Neural progenitor cell (in vitro differentiated cells): Measurements from ENCODE around the gene PCDHGA9. TPM values are rescaled to one million over a fixed set of nuclear protein-coding genes. Genes with fewer than 3 reads are reported as not detected.

Experiments used
- DNase-seq: peaks from one replicate; pipeline ENCODE4 v3.0.0-alpha.2; 2016; ENCODE audit warnings: low spot score
- H2AFZ ChIP-seq: fragments of 200-600 bp; sonication (generic); replicated peaks from 2 replicates; pipeline ENCODE4 v1.6.1; 2016; ENCODE audit warnings: antibody characterized with exemption
- H3F3A ChIP-seq: fragments of 200-600 bp; sonication (generic); 2 replicates; pipeline ENCODE4 v1.6.1; 2016; ENCODE audit warnings: antibody characterized with exemption, low read depth
- H3K27ac ChIP-seq: fragments of 200-600 bp; sonication (generic); 2 replicates; pipeline ENCODE4 v1.5.1; 2016; ENCODE audit warnings: mild to moderate bottlenecking
- H3K27me3 ChIP-seq: fragments of 200-600 bp; sonication (generic); 2 replicates; pipeline ENCODE4 v1.6.1; 2016; ENCODE audit warnings: mild to moderate bottlenecking, moderate library complexity
- H3K36me3 ChIP-seq: fragments of 200-600 bp; sonication (generic); 2 replicates; pipeline ENCODE4 v1.5.1; 2016
- H3K4me1 ChIP-seq: fragments of 200-600 bp; sonication (generic); 2 replicates; pipeline ENCODE4 v1.6.1; 2016; ENCODE audit warnings: mixed run types
- H3K4me2 ChIP-seq: fragments of 200-600 bp; sonication (generic); 2 replicates; pipeline ENCODE4 v1.6.1; 2016
- H3K4me3 ChIP-seq: fragments of 200-600 bp; sonication (generic); 2 replicates; pipeline ENCODE4 v1.5.1; 2016
- H3K79me2 ChIP-seq: fragments of 200-600 bp; sonication (generic); 2 replicates; pipeline ENCODE4 v1.6.1; 2016; ENCODE audit warnings: low read depth
- H3K9ac ChIP-seq: fragments of 200-600 bp; sonication (generic); 2 replicates; pipeline ENCODE4 v1.6.1; 2016
- H3K9me3 ChIP-seq: fragments of 200-600 bp; sonication (generic); 2 replicates; pipeline ENCODE4 v1.5.1; 2016; ENCODE audit warnings: low read depth
- H4K20me1 ChIP-seq: fragments of 200-600 bp; sonication (generic); 2 replicates; pipeline ENCODE4 v1.6.1; 2016; ENCODE audit warnings: low read depth
- H3K27ac Mint-ChIP-seq: 3 replicates; pipeline ENCODE4 v1.8.0; 2021; ENCODE audit warnings: mixed read lengths
- H3K27me3 Mint-ChIP-seq: 2 replicates; pipeline ENCODE4 v1.8.0; 2022; ENCODE audit warnings: low read depth, mild to moderate bottlenecking, inconsistent platforms, moderate library complexity, mixed read lengths; ENCODE audit not compliant: insufficient read depth
- H3K36me3 Mint-ChIP-seq: 3 replicates; pipeline ENCODE4 v1.8.0; 2021; ENCODE audit warnings: mixed read lengths
- H3K4me1 Mint-ChIP-seq: 3 replicates; pipeline ENCODE4 v1.8.0; 2021; ENCODE audit warnings: mixed read lengths
- H3K4me3 Mint-ChIP-seq: 3 replicates; pipeline ENCODE4 v1.8.0; 2021; ENCODE audit warnings: mild to moderate bottlenecking, moderate library complexity, mixed read lengths
- H3K9me3 Mint-ChIP-seq: 3 replicates; pipeline ENCODE4 v1.8.0; 2020; ENCODE audit warnings: mixed read lengths
- CTCF ChIP-seq: fragments of 200-600 bp; sonication (generic); IDR thresholded peaks from 2 replicates; pipeline ENCODE4 v1.5.1; 2017; ENCODE audit warnings: antibody characterized with exemption, mild to moderate bottlenecking
- EZH2 ChIP-seq: fragments of 200-600 bp; sonication (generic); IDR thresholded peaks from 2 replicates; pipeline ENCODE4 v1.6.1; 2017; ENCODE audit warnings: antibody characterized with exemption, mild to moderate bottlenecking, moderate library complexity
- EZH2phosphoT487 ChIP-seq: fragments of 200-600 bp; sonication (generic); IDR thresholded peaks from 2 replicates; pipeline ENCODE4 v1.6.1; 2017; ENCODE audit warnings: antibody characterized with exemption
- total RNA-seq: library from RNA; depleted of rRNA; stranded (reverse); fragments of >200 nt; gene quantifications from 2 replicates; pipeline ENCODE4 v1.2.3, GENCODE V29; 2015; ENCODE audit warnings: low replicate concordance

PCDHGA9 gene
- total RNA-seq: 0.97 and 2.2 TPM in 2 replicates

- peaks cover 61% of the 10 kb centered on the region for H3K9me3 Mint-ChIP-seq
- no peak within 1 kb of the TSS for H3K9ac ChIP-seq
- H3K27ac ChIP-seq: no peak within 1 kb of the TSS
These were observed at the start of gene PCDHGA9 for GRCh38 chr5:141402553-141403243. Gene PCDHGA9 (plus strand): TSS chr5:141402778. CDS start chr5:141402953, 175 bp downstream.

GRCh38 chr5:141354900-141355469, 47.6 kb upstream of the PCDHGA9 start, which contains the start of gene PCDHGA4:
Gene PCDHGA4 (plus strand): TSS chr5:141355021. CDS start chr5:141355108, 87 bp downstream.
- Mint-ChIP-seq H3K9me3 (peaks cover 60% of the 10 kb centered on the region), H3K27me3 (peaks cover 2% of the 10 kb centered on the region), H3K4me1 (no peaks in the 10 kb centered on the region), H3K4me3 (no peak within 1 kb of the TSS), H3K36me3 (peaks cover 7% of the 10 kb centered on the region), H3K27ac (no peak within 1 kb of the TSS)
- Histone ChIP-seq H3K27ac (no peak within 1 kb of the TSS), H3K4me1 (no peaks in the 10 kb centered on the region), H4K20me1 (no peaks in the 10 kb centered on the region), H3K9ac (no peak within 1 kb of the TSS), H3F3A (no peaks in the 10 kb centered on the region), H3K4me3 (no peak within 1 kb of the TSS), H3K27me3 (no peaks in the 10 kb centered on the region), H2AFZ (no peak within 1 kb of the TSS), H3K9me3 (peaks cover 10% of the 10 kb centered on the region), H3K36me3 (no peaks in the 10 kb centered on the region), H3K4me2 (no peak within 1 kb of the TSS), H3K79me2 (no peaks in the 10 kb centered on the region)
- DNase-seq: no peak
- TF ChIP-seq EZH2: no peak
- TF ChIP-seq EZH2phosphoT487: no peak
- peak; percentile 44 for TF ChIP-seq CTCF

More at GRCh38 chr5:141402553-141403243, at the start of gene PCDHGA9:
- H3K79me2 ChIP-seq: no peaks in the 10 kb centered on the region
- no peaks in the 10 kb centered on the region for H3K4me1 ChIP-seq
- no peak within 1 kb of the TSS for H3K4me2 ChIP-seq
- no peaks in the 10 kb centered on the region for H3K27me3 Mint-ChIP-seq
- peaks cover 13% of the 10 kb centered on the region for H3K36me3 Mint-ChIP-seq
- H3K27me3 ChIP-seq: no peaks in the 10 kb centered on the region
- no peak within 1 kb of the TSS for H3K27ac Mint-ChIP-seq
- H4K20me1 ChIP-seq: no peaks in the 10 kb centered on the region
- no peak for DNase-seq
- H3F3A ChIP-seq: peaks cover 4% of the 10 kb centered on the region
- TF ChIP-seq CTCF (peak; percentile 23), EZH2phosphoT487 (no peak)
- no peak within 1 kb of the TSS for H2AFZ ChIP-seq
- H3K36me3 ChIP-seq: no peaks in the 10 kb centered on the region
- H3K4me3 ChIP-seq: no peak within 1 kb of the TSS
- H3K9me3 ChIP-seq: peaks cover 14% of the 10 kb centered on the region
- H3K4me1 Mint-ChIP-seq: no peaks in the 10 kb centered on the region
- no peak within 1 kb of the TSS for H3K4me3 Mint-ChIP-seq

- no peak overlapping the region for H3K9ac ChIP-seq
- H3F3A ChIP-seq: no peaks in the 10 kb centered on the region
- H3K36me3 Mint-ChIP-seq: peaks cover 7% of the 10 kb centered on the region
These were observed 46.9 kb upstream of the PCDHGA9 start for GRCh38 chr5:141355641-141356040.

More at GRCh38 chr5:141355641-141356040, 46.9 kb upstream of the PCDHGA9 start:
- H3K27me3 Mint-ChIP-seq: peaks cover 2% of the 10 kb centered on the region
- Histone ChIP-seq H3K27ac (no peak overlapping the region), H3K27me3 (no peaks in the 10 kb centered on the region), H2AFZ (no peak overlapping the region), H3K36me3 (no peaks in the 10 kb centered on the region), H3K4me2 (no peak overlapping the region), H4K20me1 (no peaks in the 10 kb centered on the region), H3K79me2 (no peaks in the 10 kb centered on the region), H3K4me3 (no peak overlapping the region), H3K9me3 (peaks cover 16% of the 10 kb centered on the region), H3K4me1 (no peaks in the 10 kb centered on the region)
- H3K4me1 Mint-ChIP-seq: no peaks in the 10 kb centered on the region
- peaks cover 60% of the 10 kb centered on the region for H3K9me3 Mint-ChIP-seq
- H3K27ac Mint-ChIP-seq: no peak overlapping the region
- no peak overlapping the region for H3K4me3 Mint-ChIP-seq
- TF ChIP-seq EZH2 (no peak), EZH2phosphoT487 (no peak), CTCF (no peak)
- no peak for DNase-seq
